K562 (cell line): Measurements from ENCODE around the gene ACTR3. TPM values are rescaled to one million over a fixed set of nuclear protein-coding genes. Genes with fewer than 3 reads are reported as not detected.

Source experiments
- ARID1B ChIP-seq: fragments of 450-650 bp; IDR thresholded peaks from 2 replicates; pipeline ENCODE4 v1.6.1; 2016; ENCODE audit warnings: antibody characterized with exemption, mild to moderate bottlenecking, inconsistent platforms
- CBX8 ChIP-seq: fragments of 200-600 bp; sonication (generic); IDR thresholded peaks from 2 replicates; pipeline ENCODE4 v1.6.1; 2012; ENCODE audit warnings: borderline replicate concordance, mixed run types, low read depth, mild to moderate bottlenecking, moderate library complexity, mixed read lengths, low read length, control low read depth, inconsistent platforms; ENCODE audit not compliant: poor library complexity, severe bottlenecking; ENCODE audit errors: extremely low read depth
- E4F1 ChIP-seq: fragments of 250-450 bp; sonication (Bioruptor Pico); IDR thresholded peaks from 2 replicates; pipeline ENCODE4 v1.5.0; 2021; ENCODE audit warnings: mild to moderate bottlenecking, borderline replicate concordance
- MEF2A ChIP-seq: IDR thresholded peaks from 2 replicates; pipeline ENCODE4 v1.6.1; 2011; ENCODE audit warnings: low read depth, mild to moderate bottlenecking, low read length, moderate library complexity; ENCODE audit not compliant: control insufficient read depth
- PHF21A ChIP-seq: fragments of 450-650 bp; IDR thresholded peaks from 2 replicates; pipeline ENCODE4 v1.6.1; 2017; ENCODE audit warnings: low read depth, borderline replicate concordance
- PRDM10 ChIP-seq: fragments of 450-650 bp; IDR thresholded peaks from 2 replicates; pipeline ENCODE4 v1.6.1; 2018; ENCODE audit not compliant: partially characterized antibody
- TCF7L2 ChIP-seq: fragments of 150-350 bp; IDR thresholded peaks from 2 replicates; pipeline ENCODE4 v1.6.1; 2016; ENCODE audit warnings: low read depth, mild to moderate bottlenecking, low read length, moderate library complexity
- THAP7 ChIP-seq: fragments of 250-450 bp; sonication (Bioruptor Pico); IDR thresholded peaks from 2 replicates; pipeline ENCODE4 v1.5.0; 2021
- polyA plus RNA-seq, 8 experiments: library from polyadenylated mRNA; depleted of rRNA in 4 of 8; stranded (reverse) in 5 of 8; unstranded in 3 of 8; fragments of >200 nt; fragmentation: Nextera tagmentation in 2 of 8; fragmentation: Illumina TruSeq in 1 of 8; extraction: Ambion mirVana in 2 of 8; extraction: Trizol in 1 of 8; gene quantifications; 2 replicates each; pipeline versions ENCODE4 v1.2.1 to v1.2.3, GENCODE V29; 2011 to 2014; ENCODE audit warnings: inconsistent platforms in 1 of 8, missing spikeins in 1 of 8
- total RNA-seq, 7 experiments: library from RNA; depleted of rRNA in 6 of 7; stranded (reverse); fragments of >200 nt in 6 of 7; fragmentation: Illumina TruSeq in 2 of 7; extraction: Trizol in 2 of 7; gene quantifications; 2 replicates each; pipeline versions ENCODE4 v1.2.1 to v1.2.3, GENCODE V29; 2011 to 2021; ENCODE audit warnings: low replicate concordance in 1 of 7

ACTR3 gene
- total and polyA plus RNA-seq, 9 of the 15 experiments (the other 6 are each of a cell fraction or from before 2014, with no cell fraction given), result 49.0 to 354 (median 249) TPM

- TF ChIP-seq E4F1 (CRISPR knock-in tag) (no peak), ARID1B (no peak), MEF2A (no peak), PHF21A (no peak), TCF7L2 (no peak), THAP7 (CRISPR knock-in tag) (no peak), CBX8 (no peak), PRDM10 (no peak)
These were observed 49.4 kb upstream of the ACTR3 start (continued) for GRCh38 chr2:113840518-113840917.
